Transverse colon (tissue), 4 donors: ENCODE measurements around the gene NKAIN2.
"Not testable (repeated sequence)": the region's sequence is repeated elsewhere in the genome, so short reads cannot be mapped to it uniquely, and the experiment has no call there.

Experiments
- POLR2A ChIP-seq: fragments of 450-650 bp; IDR thresholded peaks from one replicate; pipeline ENCODE4 v1.6.1; 2016; ENCODE audit warnings: antibody characterized with exemption, mild to moderate bottlenecking, moderate library complexity
- POLR2AphosphoS5 ChIP-seq, 3 donors: sonication (generic); formaldehyde crosslinking; IDR thresholded peaks; one replicate each; pipeline ENCODE4 v1.6.1; 2016; ENCODE audit warnings: antibody characterized with exemption in 3 of 3
- TF ChIP-seq, protein P1 (sequence below), 5 experiments: fragments of 200-600 bp in 3 of 5; fragments of 450-650 bp in 2 of 5; sonication (generic) in 3 of 5; IDR thresholded peaks; 1 replicate in 2 of 5; 2 replicates in 3 of 5; pipeline ENCODE4 v1.5.1; 2016 to 2017; ENCODE audit warnings: antibody characterized with exemption in 5 of 5, inconsistent platforms in 3 of 5, mild to moderate bottlenecking in 2 of 5, moderate library complexity in 1 of 5

DNA sequence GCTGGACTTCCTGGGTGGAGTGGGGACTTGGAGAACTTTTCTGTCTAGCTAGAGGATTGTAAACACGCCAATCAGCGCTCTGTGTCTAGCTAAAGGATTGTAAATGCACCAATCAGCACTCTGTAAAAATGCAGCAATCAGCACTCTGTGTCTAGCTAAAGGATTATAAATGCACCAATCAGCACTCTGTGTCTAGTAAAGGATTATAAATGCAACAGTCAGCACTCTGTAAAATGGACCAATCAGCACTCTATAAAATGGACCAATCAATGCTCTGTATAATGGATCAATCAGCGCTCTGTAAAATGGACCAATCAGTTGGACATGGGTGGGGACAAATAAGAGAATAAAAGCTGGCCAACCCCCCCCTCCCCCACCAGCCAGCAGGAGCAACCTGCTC lies 760.5 kb downstream of the NKAIN2 start:
- TF ChIP-seq, protein P1, sequence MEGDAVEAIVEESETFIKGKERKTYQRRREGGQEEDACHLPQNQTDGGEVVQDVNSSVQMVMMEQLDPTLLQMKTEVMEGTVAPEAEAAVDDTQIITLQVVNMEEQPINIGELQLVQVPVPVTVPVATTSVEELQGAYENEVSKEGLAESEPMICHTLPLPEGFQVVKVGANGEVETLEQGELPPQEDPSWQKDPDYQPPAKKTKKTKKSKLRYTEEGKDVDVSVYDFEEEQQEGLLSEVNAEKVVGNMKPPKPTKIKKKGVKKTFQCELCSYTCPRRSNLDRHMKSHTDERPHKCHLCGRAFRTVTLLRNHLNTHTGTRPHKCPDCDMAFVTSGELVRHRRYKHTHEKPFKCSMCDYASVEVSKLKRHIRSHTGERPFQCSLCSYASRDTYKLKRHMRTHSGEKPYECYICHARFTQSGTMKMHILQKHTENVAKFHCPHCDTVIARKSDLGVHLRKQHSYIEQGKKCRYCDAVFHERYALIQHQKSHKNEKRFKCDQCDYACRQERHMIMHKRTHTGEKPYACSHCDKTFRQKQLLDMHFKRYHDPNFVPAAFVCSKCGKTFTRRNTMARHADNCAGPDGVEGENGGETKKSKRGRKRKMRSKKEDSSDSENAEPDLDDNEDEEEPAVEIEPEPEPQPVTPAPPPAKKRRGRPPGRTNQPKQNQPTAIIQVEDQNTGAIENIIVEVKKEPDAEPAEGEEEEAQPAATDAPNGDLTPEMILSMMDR (IDR thresholded peaks at IDR 0.05), result not testable (repeated sequence)
- not testable (repeated sequence) for TF ChIP-seq POLR2AphosphoS5 (IDR thresholded peaks at IDR 0.05); POLR2A
